GM18870 (cell line): Measurements from ENCODE around the gene CILP.

Experiments used
- ATAC-seq: cut with Tn5 transposase; IDR thresholded peaks from one replicate; pipeline ENCODE4 v1.9.1; 2021; ENCODE audit warnings: moderate library complexity; ENCODE audit not compliant: unreplicated experiment

Gene CILP

DNA sequence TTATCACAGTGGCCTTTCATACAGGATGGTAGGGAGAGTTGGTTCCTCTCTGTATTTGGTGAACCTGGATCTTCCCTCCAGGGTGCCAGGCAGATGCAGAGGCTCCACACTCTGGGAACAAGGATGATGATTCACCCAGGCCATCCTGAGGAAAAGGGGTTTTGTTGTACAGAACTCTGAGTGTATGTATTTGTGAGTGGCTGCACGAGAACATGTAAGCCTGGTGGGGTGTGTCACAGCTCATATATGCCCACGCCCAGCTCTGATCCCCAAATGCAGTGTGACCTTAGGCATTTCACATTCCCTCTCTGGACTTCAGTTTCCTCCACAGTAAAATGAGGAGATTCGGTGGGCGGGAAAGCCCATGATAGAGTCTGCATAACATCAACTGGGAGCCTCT is 11.6 kb upstream of the CILP start:
- no peak for ATAC-seq

DNA sequence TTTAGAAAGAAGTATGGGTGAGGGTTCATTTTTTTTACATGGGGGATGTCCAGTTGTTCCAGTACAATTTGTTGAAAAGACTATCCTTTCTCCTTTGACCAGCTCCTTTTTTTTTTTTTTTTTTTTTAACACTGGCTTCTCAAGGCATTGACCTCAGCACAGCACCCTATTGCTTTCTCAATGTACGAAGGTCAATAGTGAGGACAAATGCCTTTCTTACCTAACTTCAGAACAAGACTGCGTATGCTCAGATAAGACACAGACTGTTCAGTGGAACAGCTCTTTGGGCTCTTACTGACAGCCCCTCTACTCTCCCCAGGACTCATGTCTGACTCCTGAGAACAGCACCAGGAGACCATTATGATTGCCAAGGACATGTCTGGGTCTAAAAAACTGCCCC is 10.4 kb upstream of the CILP start:
- ATAC-seq = no peak

DNA sequence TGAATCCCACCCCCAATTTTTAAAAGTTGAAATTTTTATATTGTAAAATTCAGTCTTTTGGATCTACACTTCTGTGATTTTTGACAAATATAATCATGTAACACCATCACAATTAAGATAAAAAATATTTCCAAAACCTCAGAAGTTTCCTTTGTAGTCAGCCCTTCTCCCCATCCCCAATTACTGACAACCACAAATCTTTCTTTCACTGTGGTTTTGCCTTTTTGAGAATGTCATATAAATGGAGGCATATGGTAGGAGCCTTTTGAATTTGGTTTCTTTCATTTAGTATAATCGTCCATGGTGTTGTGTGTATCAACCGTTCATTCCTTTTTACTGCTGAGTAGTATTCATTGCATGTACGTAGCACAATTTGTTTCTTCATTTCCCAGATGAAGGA is 7.9 kb upstream of the CILP start:
- ATAC-seq = no peak

DNA sequence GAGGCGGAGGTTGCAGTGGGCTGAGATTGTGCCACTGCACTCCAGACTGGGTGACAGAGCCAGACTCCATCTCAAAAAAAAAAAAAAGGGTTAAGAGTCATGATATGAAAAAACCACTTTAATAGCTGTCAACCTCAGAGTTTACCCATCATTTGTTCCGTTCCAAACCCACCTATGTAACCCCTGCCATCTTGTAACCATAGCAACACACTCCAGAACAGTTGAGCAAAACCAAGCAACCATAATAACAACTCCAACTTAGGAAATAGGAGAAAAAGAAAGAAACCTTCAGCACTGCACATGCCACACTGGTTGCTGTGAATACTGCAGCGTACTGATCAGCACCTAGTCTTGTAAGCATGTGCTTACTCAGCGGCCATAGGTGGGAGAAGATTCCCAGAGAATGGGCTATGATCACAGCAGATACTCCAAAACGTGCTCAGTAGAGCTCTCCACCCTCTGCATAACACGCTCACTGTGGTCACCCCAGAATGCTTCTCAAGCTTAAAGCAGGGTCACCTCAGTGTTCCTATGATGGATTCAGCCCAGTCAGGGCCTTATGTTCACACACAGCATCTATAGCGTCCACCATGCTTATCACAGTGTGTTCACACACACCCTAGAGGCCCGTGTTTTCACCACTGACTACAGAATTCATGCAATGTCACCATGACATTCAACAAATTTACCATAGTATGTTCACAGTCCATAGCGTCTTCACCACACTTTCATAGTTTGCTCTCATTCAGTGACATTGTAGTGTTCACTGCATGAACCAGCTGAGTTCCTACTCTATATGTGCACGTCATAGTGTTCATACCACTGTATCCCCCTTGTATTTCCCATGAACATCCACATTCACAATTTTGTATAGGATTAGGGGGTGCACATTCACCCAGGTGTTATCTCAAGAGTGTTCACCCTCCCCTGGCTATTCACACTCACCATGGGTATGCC is 6.5 kb upstream of the CILP start:
- no peak for ATAC-seq

DNA sequence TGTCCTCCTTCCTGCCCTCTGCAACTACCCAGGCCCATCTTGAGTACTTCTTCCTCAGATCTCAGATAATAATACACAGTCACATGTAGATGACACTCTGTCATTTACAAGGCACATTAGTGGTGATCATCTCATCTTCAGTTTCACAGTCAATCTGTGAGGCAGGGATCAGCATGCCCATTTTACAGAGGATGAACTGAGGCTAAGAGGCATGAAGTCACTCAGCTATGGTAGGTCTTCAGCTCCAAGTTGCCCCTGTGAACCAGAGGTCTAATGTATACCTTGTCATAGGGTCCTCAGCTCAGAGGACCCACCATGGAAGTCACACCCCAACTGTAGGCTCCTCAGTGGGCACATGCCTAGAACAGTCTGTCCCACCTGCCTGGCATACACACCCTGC is 4.2 kb upstream of the CILP start:
- no peak for ATAC-seq

DNA sequence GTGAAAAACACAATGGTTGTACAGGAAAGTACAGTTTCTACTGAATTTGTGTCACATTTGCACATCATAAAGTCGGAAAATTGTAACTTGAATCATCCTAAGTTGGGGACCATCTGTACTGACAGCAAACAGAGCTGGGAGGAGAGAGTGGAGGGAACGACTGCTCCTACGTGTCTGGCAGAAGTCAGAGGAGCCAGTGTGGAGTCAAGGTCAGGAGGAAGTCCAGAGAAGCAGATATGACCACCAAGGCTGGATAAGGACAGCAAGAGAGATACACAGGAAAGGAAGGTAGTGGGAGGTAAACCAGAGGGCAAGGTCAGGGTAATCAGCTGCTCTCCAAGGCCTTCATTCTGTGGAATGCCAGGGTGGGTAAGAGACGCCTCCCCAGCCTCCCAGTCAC is 2.7 kb upstream of the CILP start:
- ATAC-seq = no peak

DNA sequence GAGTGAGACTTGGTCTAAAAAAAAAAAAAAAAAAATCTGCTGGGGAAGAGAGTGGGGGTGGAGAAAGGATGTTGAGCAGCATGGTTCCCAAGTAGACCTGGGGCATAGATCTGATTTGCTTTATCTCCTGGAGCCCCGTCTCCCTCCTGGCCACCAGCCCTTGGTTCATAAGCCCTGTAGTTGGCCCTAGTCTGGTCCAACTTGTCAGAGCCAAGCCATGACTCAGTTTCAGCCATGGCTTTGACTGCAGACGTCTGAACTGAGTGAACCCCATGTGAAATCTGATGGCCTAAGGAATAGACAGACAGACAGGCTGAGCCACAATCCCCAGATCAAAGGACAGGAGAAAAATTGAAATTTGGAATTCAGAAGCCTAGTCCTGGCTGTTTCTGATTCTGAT is 2.0 kb upstream of the CILP start:
- no peak for ATAC-seq

DNA sequence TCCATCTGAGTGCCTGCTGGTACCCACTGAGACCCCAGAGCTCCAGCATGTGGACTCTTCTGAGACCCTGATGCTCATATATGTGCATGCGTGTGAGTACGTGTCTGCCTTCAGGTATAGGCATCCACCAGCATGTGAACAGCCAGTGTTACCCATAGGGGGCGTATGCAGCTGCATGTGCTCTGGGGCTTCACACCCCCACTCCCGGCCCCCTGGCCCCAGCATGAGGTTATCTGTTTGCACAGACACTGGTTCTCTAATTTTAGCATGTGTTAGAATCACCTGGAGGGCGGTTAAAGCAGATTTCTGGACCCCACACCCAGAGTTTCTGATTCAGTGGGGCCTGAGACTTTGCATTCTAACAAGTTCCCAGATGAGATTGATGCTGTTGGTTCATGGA is 824 bp upstream of the CILP start:
- ATAC-seq = no peak

DNA sequence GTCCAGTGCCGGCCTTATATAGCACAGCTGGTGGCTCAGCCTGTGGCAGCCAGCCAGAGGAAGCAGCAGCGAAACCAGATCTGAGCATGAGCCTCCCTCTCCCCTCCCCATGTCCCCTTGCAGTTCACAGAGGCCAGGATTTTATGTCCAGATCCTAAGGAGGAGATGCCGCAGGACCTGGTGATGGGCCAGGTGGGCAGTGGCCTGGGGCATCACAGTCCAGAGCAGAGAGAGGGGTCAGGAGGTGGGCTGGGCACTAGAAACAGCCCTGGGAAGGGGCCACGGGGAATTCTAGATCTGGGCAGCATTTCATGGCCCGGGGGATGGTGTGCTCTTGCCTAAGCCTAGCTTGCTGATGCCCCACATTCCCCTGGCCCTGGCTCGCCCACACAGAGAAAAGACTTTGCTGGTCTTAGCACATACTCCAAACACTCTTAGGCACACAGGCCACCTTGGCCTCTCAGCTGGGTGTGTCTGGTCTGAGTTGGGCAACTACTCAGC is 259 bp upstream of the CILP start:
- no peak for ATAC-seq

DNA sequence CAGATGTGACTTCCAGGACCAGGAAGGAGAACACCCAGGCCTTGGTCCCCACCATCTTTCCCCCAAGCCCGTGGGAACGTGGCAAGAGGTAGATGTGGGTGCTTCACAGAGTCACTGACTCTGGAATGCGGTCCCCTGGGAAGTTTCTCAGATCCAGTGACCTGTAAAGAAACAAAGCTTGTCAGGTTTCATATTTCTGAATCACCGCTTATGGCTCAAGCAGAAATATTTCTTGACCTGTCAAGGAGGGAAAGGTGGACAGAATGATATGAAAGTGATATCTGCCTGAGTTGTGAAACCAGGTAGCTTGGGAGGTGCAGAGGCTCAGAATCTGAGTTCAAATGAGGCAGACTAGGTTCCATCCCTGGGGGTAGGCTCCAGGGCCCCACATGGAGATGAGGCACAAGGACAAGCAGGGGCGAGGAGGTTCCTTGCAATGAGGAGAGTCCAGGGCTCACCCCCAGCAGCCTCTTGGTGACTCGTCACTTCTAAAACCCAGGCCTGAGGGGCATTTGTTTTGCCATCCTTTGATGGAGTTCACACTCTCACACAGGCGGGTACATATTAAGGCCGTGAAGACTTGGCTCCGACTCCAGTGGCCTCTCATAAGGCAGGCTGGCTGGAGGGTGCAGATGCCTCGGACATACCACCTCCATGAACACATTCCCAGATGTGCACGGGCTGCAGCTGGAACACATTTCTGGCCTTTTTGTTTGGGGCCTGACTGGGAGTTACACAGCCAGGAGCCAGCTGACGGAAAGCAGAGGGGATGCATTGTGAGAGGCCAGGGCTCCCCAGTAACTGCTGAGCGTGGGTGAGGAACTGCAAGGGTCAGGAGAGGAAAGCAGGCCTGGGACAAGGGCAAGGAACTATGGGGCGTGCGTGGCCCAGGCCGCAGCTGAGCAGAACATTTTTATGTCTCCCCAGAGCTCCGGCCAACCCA is 1.3 kb downstream of the CILP start:
- ATAC-seq = no peak

DNA sequence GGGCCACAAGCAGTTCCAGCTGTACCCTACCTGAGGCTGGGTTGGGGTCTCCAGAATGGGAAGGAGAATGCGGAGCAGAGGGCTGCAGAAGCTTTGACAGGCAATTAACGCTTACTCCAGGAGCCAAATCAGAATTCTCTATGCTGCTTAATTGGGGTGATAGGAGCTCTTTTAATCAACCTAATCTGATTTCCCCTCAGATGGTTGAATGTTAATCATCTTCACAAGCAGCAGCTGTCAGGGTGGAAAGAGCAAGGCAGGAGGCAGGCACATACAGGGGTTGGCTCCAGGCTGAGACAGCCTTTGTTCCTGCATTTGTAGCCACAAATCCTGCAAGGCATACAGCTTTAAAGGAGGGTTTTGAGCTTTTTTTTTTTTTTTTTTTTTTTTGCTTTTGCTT is 2.6 kb downstream of the CILP start:
- ATAC-seq = no peak

DNA sequence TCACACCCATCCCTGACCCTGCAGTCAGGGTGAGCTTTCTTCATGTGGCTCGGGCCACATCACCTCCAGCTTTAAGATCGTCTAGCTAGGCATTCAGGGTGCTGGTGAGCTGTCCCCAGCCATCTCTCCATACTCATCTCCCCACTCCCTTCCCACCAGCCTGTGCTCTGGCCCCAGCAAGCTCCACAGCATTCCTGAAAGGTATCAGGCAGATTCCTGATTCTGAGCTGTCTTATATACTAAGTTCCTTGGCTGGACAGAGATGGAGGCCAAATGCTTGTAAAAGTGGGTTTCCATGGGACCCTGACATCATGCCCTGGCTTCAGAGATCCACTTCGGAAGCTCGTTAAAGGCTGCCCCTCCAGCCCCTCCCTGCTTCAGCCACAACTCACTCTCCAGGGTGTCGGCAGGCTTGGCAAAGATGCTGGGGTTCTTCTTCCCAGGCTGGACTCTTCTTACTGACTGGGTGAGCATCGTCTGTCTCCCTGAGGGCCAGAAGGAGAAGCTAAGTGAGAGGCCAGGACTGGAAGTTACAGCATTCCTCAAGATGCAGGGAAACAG is 3.9 kb downstream of the CILP start:
- no peak for ATAC-seq

DNA sequence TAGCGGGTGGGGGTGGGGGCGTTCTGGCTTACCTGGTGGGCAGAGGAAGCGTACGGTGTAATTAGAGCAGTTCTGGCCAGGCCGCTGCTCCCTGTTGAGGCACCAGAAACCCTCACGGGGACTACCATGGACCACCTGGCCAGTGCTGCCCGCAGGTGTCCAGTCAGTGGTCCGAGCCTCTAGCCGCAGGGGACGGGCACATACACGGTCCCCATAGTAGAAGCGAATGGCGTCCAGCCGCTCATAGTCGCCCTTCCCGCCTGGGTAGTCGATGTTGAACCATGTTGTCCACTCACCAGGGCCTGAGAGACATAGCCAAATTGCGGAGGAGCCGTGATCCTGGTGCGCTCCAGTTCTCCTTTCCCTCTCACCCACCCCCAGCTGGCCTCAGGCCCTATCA is 4.5 kb downstream of the CILP start:
- ATAC-seq = no peak

DNA sequence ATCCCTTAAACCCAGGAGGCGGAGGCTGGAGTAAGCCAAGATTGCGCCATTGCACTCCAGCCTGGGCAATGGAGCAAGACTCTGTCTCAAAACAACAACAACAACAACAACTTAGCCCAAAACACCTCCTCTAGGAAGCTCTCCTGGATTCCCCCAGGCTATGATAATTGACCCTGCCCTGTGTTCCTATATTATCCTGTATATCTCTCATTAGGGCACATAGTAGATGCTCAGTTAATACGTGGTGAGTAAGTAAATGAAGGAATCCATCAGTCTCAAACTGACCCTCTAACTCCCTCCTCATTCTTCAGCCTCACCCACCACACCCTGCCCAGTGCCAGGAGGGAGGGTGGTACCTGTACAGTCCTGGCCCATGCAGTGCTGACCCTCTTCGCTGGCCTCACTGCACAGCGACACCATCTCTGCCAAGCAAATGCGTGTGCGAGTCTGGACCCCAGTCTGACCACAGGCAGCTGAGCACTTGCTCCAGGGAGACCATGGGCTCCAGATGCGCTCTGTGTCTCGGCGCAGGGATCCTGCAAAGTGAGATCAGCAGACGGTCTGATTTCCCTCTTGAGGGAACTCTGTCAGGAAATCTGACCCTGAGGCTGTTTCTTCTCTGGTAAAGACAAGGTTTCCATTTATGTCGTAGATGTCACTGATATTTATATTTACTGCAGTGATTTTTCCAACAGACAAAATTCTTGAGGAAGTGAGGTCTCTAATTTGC is 6.2 kb downstream of the CILP start:
- no peak for ATAC-seq

DNA sequence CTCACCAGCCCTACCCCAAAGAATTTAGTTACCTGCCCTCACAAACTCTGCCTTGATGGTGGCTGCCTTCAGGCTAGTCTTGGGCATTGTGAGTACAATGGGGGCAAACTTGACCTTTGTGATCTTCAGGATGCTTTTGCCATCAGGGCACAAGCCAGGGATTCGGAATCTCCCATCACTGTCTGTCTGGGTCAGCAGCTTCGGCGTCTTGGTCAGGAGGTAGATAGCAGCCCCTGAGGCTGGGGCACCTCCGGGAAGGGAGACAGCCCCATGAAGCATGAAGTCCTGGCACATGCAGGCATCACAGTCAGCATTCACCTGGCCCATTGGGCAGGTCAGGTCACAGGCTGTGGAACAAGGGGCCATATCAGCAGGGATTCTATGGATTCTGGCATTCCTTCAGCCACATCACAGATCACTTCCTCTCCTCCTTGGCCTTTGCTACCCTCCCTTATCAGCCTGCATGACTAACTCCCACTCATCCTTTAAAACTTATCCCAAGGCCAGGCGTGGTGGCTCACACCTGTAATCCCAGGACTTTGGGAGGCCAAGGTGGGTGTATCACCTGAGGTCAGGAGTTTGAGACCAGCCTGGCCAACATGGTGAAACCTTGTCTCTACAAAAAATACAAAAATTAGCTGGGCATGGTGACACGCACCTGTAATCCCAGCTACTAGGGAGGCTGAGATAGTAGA is 6.9 kb downstream of the CILP start:
- ATAC-seq = no peak

DNA sequence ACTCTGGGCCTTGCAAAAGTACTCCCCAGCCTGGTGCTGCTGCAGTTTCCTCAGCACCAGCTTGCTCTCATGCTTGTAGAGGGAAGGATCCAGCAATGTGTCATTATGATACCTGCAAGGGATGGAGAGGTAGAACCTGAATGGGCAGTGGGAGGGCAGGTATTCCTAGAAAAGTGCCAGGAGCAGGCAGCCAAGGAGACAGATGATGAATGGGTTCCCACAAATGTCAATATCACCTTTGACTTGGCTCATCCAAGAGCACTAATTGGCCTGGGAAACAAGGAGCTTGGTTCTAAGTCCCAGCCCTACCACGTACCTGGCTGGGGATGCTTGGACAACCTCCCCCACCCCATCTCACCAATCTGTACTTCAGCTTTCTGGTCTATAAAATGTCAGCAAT is 9.4 kb downstream of the CILP start:
- no peak for ATAC-seq

DNA sequence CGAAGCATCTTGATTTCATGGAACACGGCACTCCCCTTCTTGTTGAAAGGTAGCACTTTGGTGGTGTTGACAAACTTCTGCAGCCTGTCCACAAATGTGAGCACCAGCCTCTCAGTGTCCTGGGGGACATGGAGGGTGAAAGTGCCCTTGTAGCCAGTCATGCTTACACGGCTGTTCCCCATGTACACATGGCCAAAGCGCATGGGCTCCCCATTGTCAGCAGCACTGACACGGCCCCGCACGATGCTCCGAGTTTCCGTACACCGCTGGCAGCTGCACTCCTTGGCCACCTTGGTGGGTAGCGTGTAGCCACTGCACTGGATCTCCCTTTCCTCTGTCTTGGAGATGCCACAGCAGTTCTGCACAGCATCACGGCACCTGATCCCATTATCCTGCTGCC is 12.7 kb downstream of the CILP start:
- ATAC-seq = no peak

DNA sequence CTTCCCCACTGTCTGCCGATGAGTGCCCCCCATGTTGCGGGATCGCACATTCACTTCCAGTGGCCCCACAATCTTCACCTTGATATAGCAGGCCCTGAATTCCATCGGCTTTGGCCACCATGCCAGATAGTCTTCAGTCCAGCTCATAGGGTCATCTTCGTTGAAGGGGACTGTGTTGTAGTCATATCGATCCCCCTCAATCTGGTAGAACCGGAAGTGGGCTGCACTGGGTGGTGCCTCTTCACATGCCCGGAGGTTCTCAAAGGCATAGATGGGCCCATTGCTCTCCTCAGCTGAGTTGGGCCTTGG is 14.0 kb downstream of the CILP start:
- ATAC-seq = no peak

DNA sequence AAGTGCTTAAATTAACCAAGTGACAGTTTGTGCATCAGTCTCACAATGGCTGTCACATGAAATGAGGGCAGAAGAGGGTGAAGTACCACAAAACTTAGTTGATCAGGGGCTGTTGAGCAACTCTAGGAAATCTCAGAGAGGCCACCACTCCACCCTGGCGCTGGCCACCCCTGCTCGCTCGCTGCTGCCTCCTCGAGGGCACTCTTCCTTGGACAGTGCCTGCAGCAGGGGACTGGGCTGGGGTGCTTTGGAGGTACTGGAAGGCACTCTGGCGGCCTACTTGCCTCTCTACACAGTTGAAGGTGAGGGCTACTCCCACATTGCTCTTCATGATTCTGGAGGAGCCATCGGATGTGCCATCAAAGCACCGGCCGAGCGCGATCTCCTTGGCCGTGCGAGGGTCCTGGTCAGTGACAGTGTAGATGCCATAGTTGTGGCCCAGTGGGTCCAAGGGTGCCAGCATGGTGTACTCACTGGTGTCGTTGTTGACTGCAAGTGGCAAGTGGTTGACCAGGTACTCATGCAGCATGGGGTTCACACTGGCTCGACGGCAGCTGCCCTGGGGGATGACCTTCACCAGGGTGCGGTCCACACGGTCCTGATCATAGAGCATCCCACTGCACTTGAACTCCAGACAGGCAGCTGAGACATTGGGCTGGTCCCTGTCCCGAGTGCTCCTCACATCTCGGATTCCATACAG is 14.5 kb downstream of the CILP start:
- no peak for ATAC-seq

DNA sequence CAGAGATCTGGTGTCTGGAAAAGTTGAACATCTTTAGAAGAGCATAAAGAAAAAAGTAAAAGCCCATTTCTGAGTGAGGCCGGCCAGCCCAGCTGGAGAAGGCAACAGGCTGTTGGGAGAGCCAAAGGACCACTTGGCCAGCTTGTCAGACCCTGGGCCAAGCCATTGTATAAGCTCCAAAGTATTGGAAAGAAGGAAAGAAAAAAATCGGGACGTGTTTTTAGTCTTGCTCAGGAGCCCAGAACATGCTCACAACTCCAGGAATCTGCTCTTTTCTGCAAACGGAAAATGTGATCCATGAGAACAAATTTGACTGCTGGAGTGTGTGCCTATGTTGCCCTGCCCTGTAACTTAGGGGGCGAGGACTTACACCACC is 15.7 kb downstream of the CILP start:
- ATAC-seq = no peak
